GOT3 (cell line): ENCODE data around the gene SCPEP1.
A peak's percentile ranks its signal among the peaks of the same experiment; 100 is the strongest.
"Not testable (repeated sequence)": the region's sequence is repeated elsewhere in the genome, so short reads cannot be mapped to it uniquely, and the experiment has no call there.

Experiments
- DNase-seq: peaks from one replicate; lab custom pipeline; 2025; ENCODE audit warnings: mixed read lengths; lab: John Stamatoyannopoulos, UW

Gene SCPEP1, protein sequence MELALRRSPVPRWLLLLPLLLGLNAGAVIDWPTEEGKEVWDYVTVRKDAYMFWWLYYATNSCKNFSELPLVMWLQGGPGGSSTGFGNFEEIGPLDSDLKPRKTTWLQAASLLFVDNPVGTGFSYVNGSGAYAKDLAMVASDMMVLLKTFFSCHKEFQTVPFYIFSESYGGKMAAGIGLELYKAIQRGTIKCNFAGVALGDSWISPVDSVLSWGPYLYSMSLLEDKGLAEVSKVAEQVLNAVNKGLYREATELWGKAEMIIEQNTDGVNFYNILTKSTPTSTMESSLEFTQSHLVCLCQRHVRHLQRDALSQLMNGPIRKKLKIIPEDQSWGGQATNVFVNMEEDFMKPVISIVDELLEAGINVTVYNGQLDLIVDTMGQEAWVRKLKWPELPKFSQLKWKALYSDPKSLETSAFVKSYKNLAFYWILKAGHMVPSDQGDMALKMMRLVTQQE

DNA sequence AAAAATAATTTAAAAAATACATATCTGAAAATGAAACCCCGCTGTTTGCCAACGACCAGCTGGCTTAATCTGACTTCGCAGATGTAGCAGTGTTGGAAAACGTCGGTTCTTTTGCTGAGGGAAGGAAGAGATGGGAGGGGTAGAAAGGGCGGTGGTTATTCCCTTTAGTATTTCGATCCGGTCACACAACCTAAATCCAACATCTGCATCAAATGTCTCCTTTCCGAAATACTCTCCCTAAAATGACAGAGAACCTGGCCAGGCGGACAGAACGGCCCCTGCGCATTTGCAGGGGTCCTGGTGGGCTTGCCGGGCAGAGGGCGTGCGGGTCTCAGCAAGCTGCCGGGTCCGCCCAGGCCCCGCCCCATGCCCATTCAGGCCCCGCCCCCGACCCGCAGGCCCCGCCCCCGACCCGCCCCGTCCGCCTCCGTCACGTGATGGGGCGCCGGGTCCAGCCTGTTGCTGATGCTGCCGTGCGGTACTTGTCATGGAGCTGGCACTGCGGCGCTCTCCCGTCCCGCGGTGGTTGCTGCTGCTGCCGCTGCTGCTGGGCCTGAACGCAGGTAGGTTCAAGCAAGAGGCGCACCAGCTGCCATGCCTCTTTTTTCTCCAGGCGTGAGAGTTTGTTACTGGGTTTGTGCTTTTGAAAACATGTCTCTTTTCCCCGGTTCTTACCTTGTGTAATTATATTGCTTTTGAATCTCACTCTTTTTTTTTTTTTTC is at the start of gene SCPEP1:
Gene SCPEP1 (plus strand): TSS at position 459 of the 723 bp plus-strand sequence. CDS start 29 bp downstream, at position 488.
- DNase-seq = peak; percentile 72

DNA sequence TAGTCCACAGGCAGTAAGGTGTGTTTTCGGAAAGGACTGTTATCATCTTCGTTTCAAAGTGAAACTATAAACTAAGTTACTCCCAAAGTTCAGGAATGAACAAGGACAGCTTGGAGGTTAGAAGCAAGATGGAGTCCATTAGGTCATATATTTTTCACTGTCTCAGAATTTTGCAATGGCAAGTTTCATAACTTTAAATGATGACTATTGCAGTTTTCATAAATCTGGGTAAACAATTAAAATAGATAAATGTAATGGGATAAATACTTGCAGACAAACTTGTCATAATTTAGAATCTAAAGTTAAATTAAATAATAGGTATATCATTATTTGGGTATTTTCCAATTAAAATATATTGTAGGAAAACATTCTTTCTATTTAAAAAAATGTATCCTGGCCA is 49.3 kb upstream of the SCPEP1 start:
- no peak for DNase-seq

- DNase-seq = no peak
These were observed 48.5 kb upstream of the SCPEP1 start for GRCh38 chr17:56929362-56929969.

- DNase-seq = no peak
These were observed 47.1 kb upstream of the SCPEP1 start for GRCh38 chr17:56930739-56931337.

DNA sequence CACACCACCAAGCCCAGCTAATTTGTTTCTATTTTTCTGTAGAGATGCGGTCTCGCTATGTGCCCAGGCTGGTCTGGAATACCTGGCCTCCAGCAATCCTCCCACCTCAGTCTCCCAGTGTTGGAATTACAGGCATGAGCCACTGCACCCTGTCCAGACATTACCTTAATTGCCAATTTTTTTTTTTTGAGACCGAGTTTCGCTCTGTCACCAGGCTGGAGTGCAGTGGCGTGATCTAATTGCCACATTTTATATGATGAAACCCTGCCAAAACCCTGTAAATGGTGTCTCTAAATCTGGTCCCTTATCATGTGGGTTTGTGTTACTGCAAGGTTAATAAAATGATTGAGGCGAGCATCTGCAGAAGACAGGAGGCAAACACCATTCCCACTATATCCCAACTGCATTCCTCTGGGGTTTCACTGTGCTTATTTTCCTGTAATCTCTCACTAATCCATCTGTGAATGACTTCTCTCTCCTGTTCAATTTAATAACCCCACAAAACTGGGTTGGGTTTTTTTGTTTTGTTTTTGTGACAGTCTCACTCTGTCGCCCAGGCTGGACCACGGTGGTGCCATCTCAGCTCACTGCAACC is 44.7 kb upstream of the SCPEP1 start:
- no peak for DNase-seq

- DNase-seq = no peak
These were observed 44.1 kb upstream of the SCPEP1 start for GRCh38 chr17:56933868-56934267.

- DNase-seq = no peak
These were observed 43.7 kb upstream of the SCPEP1 start for GRCh38 chr17:56934280-56934679.

GRCh38 chr17:56935461-56935860 is 42.5 kb upstream of the SCPEP1 start:
- no peak for DNase-seq

DNA sequence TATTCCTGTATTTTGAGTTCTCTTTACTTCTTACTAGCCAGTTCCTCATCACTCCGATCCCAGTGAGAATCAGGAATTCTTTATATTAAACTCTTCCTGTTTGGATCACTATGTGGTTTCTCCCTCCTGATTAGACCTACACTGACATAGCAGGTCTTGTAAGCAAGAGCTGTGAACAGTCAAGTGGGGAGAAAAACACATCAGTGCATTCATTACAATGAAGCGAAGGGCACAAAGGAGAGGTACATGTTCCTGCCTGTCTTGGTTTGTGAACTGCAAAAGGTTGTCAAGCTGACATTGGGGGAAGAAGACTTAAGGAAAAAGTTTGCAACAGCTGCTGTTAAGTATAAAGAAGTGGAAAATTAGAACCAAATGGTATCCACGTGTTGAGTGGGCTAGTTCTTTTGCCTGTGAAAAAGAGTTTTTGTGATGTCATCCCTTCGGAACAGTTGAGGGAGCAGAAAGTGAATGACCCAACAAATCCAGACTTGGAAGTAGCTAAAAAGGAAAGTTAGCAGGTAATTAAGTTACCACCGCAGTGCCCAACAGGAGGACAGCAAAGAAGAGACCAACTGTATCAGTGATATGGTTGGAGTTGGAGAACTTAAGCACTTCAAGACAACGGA is 41.1 kb upstream of the SCPEP1 start:
- no peak for DNase-seq

DNA sequence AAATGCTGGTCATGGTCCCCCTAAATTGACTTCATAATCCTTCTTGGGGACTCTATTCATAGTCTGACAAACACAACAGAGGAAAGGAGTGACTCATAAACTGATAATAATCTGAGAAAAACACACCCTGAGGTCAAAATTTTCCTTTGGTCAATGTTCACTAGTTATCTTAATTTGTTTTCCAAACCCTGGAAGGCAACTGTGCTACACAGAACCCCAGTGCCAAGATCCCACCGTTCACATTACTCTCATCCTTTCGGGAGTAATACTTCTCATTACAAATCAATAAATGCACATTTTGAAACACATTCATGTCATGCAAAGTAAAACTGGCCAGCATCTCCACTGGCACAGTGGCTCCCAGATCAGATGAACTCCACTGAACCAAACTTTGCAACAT is 40.2 kb upstream of the SCPEP1 start:
- no peak for DNase-seq

GRCh38 chr17:56938206-56938605 is 39.7 kb upstream of the SCPEP1 start:
- DNase-seq = not testable (repeated sequence)

DNA sequence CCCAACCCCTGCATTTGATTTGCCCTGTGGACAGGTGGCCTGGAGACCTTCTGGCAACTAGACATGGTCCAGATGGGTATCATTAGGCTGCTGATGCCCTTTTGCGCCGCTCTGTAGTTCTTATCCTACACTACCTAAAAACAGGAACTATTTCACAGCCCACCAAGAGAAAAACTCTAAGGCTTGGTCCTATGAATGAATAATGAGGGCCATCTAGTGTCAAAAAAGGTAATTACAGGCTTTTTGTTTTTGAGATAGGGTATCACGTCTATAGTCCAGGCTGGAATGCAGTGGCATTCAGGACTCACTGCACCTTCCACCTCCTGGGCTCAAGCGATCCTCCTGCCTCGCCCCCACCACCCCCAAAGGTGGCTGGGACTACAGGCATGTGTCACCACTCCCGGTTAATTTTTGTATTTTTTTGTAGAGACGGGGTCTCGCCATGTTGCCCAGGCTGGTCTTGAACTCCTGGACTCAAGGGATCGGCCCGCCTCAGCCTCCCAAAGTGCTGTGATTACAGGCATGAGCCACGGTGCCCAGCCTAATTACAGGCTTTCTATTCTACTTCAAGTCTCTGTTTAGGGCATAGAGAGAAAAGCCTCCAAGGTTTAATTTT is 38.0 kb upstream of the SCPEP1 start:
- DNase-seq = no peak

DNA sequence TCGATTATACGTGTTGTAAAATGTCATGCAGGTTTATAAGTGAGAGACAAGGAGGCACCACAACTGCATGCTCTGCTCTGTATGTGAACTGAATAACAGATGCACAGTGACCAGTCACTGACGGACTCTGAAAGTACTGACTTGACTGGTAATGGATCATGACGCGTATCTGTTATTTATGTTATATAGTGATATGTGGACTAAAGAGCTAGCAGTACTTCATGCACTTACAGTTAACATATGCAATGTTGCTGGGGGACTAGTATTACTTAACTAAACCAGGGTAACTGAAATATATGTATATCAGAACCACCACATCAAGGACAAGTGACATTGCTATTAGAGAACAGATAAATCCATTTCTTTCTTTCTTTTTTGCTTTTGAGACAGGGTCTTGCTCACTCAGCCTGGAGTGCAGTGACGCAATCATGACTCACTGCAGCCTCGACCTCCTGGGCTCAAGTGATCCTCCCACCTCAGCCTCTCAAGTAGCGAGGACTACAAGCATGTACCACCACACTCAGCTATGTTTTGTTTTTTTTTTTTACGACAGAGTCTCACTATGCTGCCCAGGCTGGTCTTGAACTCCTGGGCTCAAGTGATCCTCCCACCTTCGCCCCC is 34.3 kb upstream of the SCPEP1 start:
- no peak for DNase-seq

DNA sequence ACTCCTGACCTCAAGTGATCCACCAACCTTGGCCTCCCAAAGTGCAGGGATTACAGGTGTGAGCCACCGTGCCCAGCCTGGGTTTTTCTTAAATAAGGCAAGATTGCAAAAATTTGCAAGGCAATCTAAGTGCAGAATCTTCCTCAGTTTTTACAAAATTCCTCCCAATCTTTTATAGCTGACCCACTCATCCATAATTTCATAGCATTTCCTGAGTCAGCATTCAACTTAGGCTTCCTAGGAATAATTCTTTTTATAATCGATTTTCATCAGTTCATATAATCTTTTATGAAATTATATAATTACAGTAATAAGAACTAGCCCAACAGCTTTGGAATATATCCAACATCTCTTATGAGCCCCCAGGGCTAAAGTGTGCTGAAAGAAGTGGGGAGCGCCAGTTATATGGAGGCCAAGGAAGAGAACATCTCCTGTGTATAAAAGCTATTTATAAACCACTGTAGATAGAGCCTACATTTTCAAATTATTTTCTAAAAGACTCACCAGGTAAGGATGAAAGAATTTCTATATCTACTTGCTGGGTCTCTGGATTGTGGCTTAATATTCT is 31.9 kb upstream of the SCPEP1 start:
- no peak for DNase-seq

DNA sequence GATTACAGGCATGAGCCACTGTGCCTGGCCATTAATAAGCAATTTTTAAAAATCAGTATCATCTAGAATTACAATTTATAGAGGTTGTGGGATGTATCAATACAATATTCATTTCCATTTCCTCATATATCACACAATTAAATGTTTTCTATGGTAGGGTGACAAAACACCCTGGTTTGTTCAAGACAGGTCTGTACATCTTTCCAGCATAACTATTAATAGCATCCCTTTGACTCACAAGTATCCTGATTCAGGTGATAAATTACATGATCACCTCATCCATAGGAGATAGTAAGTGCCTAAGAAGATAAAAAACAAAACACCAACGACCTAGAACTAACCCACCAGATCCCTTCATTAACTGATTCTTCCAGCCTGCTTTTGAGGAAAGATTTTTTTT is 30.2 kb upstream of the SCPEP1 start:
- DNase-seq = no peak

DNA sequence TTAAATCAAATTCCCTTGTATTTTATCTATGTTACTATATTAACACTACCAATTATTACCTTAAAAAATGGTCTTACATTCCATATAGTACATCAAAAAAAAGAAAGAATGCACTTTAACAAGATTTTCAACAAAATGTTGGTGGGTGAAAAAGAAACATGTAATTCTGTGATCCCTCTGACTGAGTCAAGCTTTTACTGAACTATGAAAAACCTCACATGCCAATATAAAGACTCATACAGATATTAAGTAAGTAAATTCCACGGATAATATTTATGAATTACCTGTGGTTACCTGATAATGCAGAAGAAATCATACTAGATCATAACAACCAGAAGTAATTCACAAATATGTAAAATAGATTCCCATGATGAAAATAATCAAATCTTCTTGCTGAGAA is 29.4 kb upstream of the SCPEP1 start:
- no peak for DNase-seq

GRCh38 chr17:56949595-56949994 is 28.3 kb upstream of the SCPEP1 start:
- no peak for DNase-seq

DNA sequence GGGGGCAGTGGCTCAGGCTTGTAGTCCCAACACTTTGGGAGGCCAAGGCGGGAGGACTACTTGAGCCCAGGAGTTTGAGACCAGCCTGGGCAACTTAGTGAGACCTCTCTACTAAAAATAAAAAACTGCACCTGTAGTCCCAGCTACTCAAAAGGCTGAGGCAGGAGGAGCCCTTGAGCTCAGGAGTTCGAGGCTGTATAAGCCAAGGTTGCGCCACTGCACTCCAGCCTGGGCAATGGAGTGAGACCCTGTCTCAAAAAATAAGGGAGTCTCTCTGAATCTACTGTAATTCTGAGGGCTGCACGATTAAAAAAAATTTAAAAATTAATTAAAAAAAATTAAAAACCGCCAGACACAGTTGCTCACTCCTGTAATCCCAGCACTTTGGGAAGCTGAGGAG is 20.9 kb upstream of the SCPEP1 start:
- DNase-seq = no peak

GRCh38 chr17:56960596-56961538 is 17.1 kb upstream of the SCPEP1 start, which contains the start of gene COIL:
Gene COIL, minus strand, starts transcription at chr17:56961050. Its CDS starts 31 bp downstream, at chr17:56961019.
- peak; percentile 70 for DNase-seq
